K562 (cell line): ENCODE measurements around the gene ALPK1. TPM values are rescaled to one million over a fixed set of nuclear protein-coding genes. Genes with fewer than 3 reads are reported as not detected.

ENCODE experiments used
- COPS2 ChIP-seq: fragments of 450-650 bp; conservative IDR thresholded peaks from 2 replicates; pipeline ENCODE4 v1.6.1; 2016; ENCODE audit warnings: mild to moderate bottlenecking, moderate library complexity
- KLF16 ChIP-seq: IDR thresholded peaks from 2 replicates; pipeline ENCODE4 v1.6.1; 2016; ENCODE audit warnings: antibody characterized with exemption
- MCM5 ChIP-seq: fragments of 450-650 bp; IDR thresholded peaks from 2 replicates; pipeline ENCODE4 v1.6.1; 2016; ENCODE audit warnings: low read depth
- NEUROD1 ChIP-seq: fragments of 150-350 bp; IDR thresholded peaks from 2 replicates; pipeline ENCODE4 v1.6.1; 2014; ENCODE audit warnings: borderline replicate concordance, low read length, low read depth; ENCODE audit not compliant: partially characterized antibody
- NFE2 ChIP-seq: IDR thresholded peaks from 2 replicates; pipeline ENCODE4 v1.6.1; 2014; ENCODE audit warnings: antibody characterized with exemption, low read depth
- RCOR1 ChIP-seq, 2 experiments: IDR thresholded peaks; 2 replicates each; pipeline ENCODE4 v1.6.1; 2012; ENCODE audit warnings: low read depth in 2 of 2, low read length in 2 of 2, borderline replicate concordance in 1 of 2, improper control_type of control experiment in 1 of 2
- SIN3B ChIP-seq: fragments of 450-650 bp; IDR thresholded peaks from 2 replicates; pipeline ENCODE4 v1.6.1; 2017; ENCODE audit warnings: low read depth, mild to moderate bottlenecking, moderate library complexity
- SMAD3 ChIP-seq: fragments of 450-650 bp; formaldehyde crosslinking; conservative IDR thresholded peaks from 2 replicates; pipeline ENCODE4 v1.4.0; 2020; ENCODE audit warnings: mild to moderate bottlenecking
- SNRNP70 ChIP-seq: fragments of 200-400 bp; formaldehyde crosslinking; optimal IDR thresholded peaks from 2 replicates; pipeline ENCODE3; 2017; ENCODE audit warnings: low read depth, low read length
- TOE1 ChIP-seq, 2 experiments: fragments of 450-650 bp in 1 of 2; sonication (generic) in 1 of 2; formaldehyde crosslinking in 1 of 2; IDR thresholded peaks; 2 replicates each; pipeline versions ENCODE4 v1.7.1 to v1.8.0; 2016 to 2022; ENCODE audit warnings: borderline replicate concordance in 2 of 2, mild to moderate bottlenecking in 2 of 2, antibody characterized with exemption in 1 of 2, inconsistent platforms in 1 of 2, low read depth in 1 of 2, missing genetic modification reagents in 1 of 2, moderate library complexity in 1 of 2
- ZBTB17 ChIP-seq: fragments of 450-650 bp; formaldehyde crosslinking; IDR thresholded peaks from 2 replicates; pipeline ENCODE4 v1.4.0; 2020; ENCODE audit warnings: mild to moderate bottlenecking
- ZFPM2 ChIP-seq: fragments of 250-450 bp; sonication (Bioruptor Pico); IDR thresholded peaks from 2 replicates; pipeline ENCODE4 v1.5.1; 2022; ENCODE audit warnings: mild to moderate bottlenecking
- ZNF561 ChIP-seq: fragments of 450-650 bp; formaldehyde crosslinking; conservative IDR thresholded peaks from 2 replicates; pipeline ENCODE4 v1.4.0; 2020; ENCODE audit warnings: mild to moderate bottlenecking, moderate library complexity
- polyA plus RNA-seq, 8 experiments: library from polyadenylated mRNA; depleted of rRNA in 4 of 8; stranded (reverse) in 5 of 8; unstranded in 3 of 8; fragments of >200 nt; fragmentation: Nextera tagmentation in 2 of 8; fragmentation: Illumina TruSeq in 1 of 8; extraction: Ambion mirVana in 2 of 8; extraction: Trizol in 1 of 8; gene quantifications; 2 replicates each; pipeline versions ENCODE4 v1.2.1 to v1.2.3, GENCODE V29; 2011 to 2014; ENCODE audit warnings: inconsistent platforms in 1 of 8, missing spikeins in 1 of 8
- total RNA-seq, 7 experiments: library from RNA; depleted of rRNA in 6 of 7; stranded (reverse); fragments of >200 nt in 6 of 7; fragmentation: Illumina TruSeq in 2 of 7; extraction: Trizol in 2 of 7; gene quantifications; 2 replicates each; pipeline versions ENCODE4 v1.2.1 to v1.2.3, GENCODE V29; 2011 to 2021; ENCODE audit warnings: low replicate concordance in 1 of 7
- TF ChIP-seq, protein P1 (sequence below): fragments of 450-650 bp; formaldehyde crosslinking; IDR thresholded peaks from 2 replicates; pipeline ENCODE4 v1.4.0; 2022; ENCODE audit warnings: mild to moderate bottlenecking, moderate library complexity
- TF ChIP-seq, protein P2 (sequence below), 2 experiments: fragments of 450-650 bp; conservative IDR thresholded peaks; 2 replicates each; pipeline ENCODE4 v1.6.1; 2017; ENCODE audit warnings: mild to moderate bottlenecking in 2 of 2, moderate library complexity in 2 of 2
- TF ChIP-seq, protein P3 (sequence below): fragments of 450-650 bp; conservative IDR thresholded peaks from 2 replicates; pipeline ENCODE4 v1.6.1; 2016; ENCODE audit warnings: missing genetic modification characterization, low read depth, mild to moderate bottlenecking, missing compliant biosample characterization, moderate library complexity
- TF ChIP-seq, protein P4 (sequence below): sonication (generic); formaldehyde crosslinking; IDR thresholded peaks from 2 replicates; pipeline ENCODE4 v1.8.0; 2023; ENCODE audit warnings: missing genetic modification reagents, mild to moderate bottlenecking, borderline replicate concordance

ALPK1 gene
- total and polyA plus RNA-seq, 9 of the 15 experiments (the other 6 are each of a cell fraction or from before 2014, with no cell fraction given), result 2.3 to 6.9 (median 4.6) TPM

DNA sequence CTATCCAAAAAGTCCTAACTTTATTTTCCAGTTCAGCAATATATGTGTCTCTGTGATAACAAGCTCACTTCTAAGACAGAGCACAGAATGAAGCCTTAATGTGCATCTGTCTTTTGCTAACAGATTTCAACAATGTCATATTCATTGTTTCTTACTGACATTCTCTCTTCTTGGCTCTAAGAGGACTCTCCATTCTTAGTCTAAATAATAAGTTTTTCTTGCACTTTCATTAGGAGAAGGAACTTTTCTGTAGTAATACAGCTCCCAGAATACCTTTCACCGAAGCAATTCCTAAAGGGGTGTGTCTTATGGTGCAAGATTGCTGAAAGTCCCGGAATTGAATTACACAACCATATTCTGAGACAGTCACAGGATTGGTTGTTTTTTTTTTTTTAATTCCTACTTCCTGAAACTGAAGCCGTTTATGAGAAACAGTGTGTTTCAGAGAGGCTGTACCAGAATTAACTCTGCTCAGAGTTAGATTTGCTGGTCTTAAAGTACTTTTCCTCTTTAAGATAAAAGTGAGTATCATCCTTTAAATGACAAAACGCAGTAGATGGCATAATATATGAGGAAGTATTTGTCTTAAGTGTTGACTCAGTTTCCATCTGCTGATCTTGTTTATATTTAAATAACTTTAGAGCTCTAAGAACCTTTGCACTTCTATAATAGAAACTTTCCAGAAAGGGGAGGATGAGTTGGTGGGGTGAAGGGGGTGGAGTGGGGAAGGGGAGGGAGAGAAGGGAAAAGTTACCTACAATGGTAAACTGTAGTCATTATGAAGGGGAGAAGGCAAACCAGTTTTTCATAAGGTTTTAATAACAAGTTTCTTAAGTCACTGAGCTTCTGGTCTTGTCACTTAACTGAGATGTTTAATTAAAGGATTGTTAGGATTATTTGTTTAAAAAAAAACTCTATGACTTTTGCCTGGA lies at the start of gene ALPK1 (continued):
- TF ChIP-seq, protein P1, sequence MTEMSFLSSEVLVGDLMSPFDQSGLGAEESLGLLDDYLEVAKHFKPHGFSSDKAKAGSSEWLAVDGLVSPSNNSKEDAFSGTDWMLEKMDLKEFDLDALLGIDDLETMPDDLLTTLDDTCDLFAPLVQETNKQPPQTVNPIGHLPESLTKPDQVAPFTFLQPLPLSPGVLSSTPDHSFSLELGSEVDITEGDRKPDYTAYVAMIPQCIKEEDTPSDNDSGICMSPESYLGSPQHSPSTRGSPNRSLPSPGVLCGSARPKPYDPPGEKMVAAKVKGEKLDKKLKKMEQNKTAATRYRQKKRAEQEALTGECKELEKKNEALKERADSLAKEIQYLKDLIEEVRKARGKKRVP (CRISPR knock-in tag), result peak; percentile 78
- TF ChIP-seq, protein P2, sequence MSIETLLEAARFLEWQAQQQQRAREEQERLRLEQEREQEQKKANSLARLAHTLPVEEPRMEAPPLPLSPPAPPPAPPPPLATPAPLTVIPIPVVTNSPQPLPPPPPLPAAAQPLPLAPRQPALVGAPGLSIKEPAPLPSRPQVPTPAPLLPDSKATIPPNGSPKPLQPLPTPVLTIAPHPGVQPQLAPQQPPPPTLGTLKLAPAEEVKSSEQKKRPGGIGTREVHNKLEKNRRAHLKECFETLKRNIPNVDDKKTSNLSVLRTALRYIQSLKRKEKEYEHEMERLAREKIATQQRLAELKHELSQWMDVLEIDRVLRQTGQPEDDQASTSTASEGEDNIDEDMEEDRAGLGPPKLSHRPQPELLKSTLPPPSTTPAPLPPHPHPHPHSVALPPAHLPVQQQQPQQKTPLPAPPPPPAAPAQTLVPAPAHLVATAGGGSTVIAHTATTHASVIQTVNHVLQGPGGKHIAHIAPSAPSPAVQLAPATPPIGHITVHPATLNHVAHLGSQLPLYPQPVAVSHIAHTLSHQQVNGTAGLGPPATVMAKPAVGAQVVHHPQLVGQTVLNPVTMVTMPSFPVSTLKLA (conservative IDR thresholded peaks at IDR 0.05), result no peak
- TF ChIP-seq NFE2 (no peak), SIN3B (no peak), NEUROD1 (no peak), RCOR1 (IDR thresholded peaks at IDR 0.05; ENCODE audit: borderline replicate concordance in 1 of 2, low read depth in 2 of 2, low read length in 2 of 2) (peak in 1 of 2 experiments; percentile 27; a peak in 1 of 4 replicates), TOE1 (IDR thresholded peaks at IDR 0.05; ENCODE audit: borderline replicate concordance) (no peak), TOE1 (CRISPR knock-in tag; IDR thresholded peaks at IDR 0.05; ENCODE audit: borderline replicate concordance, low read depth) (no peak), ZFPM2 (CRISPR knock-in tag) (no peak), ZBTB17 (no peak), COPS2 (no peak), ZNF561 (CRISPR knock-in tag) (no peak), KLF16 (no peak), SNRNP70 (no peak), MCM5 (no peak), SMAD3 (CRISPR knock-in tag) (no peak)
- TF ChIP-seq, protein P3, sequence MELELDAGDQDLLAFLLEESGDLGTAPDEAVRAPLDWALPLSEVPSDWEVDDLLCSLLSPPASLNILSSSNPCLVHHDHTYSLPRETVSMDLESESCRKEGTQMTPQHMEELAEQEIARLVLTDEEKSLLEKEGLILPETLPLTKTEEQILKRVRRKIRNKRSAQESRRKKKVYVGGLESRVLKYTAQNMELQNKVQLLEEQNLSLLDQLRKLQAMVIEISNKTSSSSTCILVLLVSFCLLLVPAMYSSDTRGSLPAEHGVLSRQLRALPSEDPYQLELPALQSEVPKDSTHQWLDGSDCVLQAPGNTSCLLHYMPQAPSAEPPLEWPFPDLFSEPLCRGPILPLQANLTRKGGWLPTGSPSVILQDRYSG (tag), result no peak
- TF ChIP-seq, protein P4, sequence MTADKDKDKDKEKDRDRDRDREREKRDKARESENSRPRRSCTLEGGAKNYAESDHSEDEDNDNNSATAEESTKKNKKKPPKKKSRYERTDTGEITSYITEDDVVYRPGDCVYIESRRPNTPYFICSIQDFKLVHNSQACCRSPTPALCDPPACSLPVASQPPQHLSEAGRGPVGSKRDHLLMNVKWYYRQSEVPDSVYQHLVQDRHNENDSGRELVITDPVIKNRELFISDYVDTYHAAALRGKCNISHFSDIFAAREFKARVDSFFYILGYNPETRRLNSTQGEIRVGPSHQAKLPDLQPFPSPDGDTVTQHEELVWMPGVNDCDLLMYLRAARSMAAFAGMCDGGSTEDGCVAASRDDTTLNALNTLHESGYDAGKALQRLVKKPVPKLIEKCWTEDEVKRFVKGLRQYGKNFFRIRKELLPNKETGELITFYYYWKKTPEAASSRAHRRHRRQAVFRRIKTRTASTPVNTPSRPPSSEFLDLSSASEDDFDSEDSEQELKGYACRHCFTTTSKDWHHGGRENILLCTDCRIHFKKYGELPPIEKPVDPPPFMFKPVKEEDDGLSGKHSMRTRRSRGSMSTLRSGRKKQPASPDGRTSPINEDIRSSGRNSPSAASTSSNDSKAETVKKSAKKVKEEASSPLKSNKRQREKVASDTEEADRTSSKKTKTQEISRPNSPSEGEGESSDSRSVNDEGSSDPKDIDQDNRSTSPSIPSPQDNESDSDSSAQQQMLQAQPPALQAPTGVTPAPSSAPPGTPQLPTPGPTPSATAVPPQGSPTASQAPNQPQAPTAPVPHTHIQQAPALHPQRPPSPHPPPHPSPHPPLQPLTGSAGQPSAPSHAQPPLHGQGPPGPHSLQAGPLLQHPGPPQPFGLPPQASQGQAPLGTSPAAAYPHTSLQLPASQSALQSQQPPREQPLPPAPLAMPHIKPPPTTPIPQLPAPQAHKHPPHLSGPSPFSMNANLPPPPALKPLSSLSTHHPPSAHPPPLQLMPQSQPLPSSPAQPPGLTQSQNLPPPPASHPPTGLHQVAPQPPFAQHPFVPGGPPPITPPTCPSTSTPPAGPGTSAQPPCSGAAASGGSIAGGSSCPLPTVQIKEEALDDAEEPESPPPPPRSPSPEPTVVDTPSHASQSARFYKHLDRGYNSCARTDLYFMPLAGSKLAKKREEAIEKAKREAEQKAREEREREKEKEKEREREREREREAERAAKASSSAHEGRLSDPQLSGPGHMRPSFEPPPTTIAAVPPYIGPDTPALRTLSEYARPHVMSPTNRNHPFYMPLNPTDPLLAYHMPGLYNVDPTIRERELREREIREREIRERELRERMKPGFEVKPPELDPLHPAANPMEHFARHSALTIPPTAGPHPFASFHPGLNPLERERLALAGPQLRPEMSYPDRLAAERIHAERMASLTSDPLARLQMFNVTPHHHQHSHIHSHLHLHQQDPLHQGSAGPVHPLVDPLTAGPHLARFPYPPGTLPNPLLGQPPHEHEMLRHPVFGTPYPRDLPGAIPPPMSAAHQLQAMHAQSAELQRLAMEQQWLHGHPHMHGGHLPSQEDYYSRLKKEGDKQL (CRISPR knock-in tag), result no peak
